HG03439 (cell line): Measurements from ENCODE around the gene MEMO1.
"Not testable (repeated sequence)": the region's sequence is repeated elsewhere in the genome, so short reads cannot be mapped to it uniquely, and the experiment has no call there.

ENCODE experiments used
- ATAC-seq: cut with Tn5 transposase; IDR thresholded peaks from one replicate; pipeline ENCODE4 v1.9.1; 2021; ENCODE audit warnings: mild to moderate bottlenecking, moderate library complexity; ENCODE audit not compliant: unreplicated experiment

Gene MEMO1

DNA sequence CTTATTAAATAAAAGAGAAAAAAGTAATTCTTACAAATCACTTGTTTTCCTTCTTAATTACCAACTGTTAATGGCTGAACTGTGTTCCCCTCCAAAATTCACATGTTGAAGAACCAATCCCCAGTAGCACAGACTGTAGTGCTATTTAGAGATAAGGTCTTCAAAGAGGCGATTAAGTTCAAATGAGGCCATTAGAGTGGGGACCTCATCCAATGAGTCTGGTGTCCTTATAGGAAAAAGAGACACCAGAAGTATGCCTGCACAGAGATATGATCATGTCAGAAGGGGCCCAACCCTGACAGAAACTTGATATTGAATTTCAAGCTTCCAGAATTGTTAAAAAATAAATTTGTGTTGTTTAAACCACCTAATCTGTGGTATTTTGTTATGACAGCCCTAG, 89.8 kb downstream of the MEMO1 start:
- no peak for ATAC-seq

DNA sequence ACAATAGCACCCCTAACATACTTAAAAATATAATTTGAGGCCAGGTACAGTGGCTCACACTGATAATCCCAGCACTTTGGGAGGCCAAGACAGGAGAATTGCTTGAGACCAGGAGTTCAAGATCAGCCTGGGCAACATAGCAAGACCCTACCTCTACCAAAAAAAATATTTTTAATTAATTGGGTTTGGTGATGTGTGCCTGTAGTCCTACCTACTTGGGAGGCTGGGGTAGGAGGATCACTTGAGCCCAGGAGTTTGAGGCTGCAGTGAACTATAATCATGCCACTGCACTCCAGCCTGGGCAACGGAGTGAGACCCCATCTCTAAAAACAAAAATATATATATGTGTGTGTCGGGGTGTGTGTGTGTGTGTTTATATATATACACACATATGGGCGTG, 91.3 kb downstream of the MEMO1 start:
- ATAC-seq, result no peak

DNA sequence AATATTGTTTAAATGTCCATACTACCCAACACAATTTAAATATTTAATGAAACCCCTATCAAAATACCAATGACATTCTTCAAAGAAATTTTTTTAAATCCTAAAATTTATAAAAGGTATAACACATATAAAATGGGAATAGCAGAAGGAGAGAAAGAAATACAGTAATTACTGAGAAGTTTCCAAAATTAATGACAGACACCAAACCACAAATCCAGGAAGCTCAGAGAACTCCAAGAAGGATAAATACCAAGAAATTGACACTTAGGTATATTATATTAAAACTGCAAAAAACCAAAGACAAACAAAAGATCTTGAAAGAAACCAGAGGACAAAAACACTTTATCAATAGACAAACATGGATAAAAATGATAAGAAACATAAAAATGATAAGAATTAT, 101.1 kb downstream of the MEMO1 start:
- ATAC-seq, result no peak

DNA sequence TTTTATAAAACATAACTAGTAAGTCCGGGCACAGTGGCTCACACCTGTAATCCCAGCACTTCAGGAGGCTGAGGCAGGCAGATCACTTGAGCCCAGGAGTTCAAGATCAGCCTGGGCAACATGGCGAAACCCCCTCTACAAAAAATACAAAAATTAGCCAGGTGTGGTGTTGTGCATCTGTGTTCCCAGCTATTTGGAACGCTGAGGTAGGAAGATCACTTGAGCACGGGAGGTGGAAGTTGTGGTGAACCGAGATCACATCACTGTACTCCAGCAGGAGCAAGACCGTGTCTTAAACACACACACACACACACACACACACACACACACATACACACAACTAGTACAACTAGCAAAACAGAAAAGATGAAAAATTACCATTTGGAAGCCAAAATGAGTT, 103.3 kb downstream of the MEMO1 start:
- ATAC-seq, result not testable (repeated sequence)

DNA sequence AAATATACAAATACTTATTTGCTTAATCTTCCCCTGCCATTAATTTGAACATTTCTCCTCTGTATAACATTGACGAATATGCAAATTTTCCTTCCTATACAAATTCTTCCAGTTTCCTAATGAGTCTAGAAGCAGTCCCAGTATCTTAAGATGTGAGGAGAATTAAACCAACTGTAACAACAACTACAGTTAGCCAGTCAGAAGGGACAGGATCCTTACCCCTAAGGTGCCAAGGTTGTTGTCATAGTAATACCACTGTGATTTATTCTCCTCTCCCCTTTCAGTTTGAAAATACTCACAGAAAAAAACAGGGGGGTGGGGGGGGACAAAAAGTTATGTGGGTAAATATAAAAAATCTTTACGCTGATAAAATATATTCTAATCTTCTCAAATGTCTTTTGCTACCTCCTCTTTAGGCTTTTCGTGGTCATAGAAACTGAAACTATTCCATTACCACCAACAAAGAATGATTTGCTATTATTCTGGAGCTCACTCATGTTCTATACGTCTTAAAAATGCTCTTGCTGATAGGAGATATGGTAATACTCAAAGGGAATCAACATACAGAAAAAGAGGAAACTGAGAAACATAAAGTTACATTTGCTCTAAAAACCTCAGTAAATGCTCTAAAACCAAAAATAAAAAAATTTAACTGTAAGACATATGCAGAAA, 107.6 kb downstream of the MEMO1 start:
- no peak for ATAC-seq

DNA sequence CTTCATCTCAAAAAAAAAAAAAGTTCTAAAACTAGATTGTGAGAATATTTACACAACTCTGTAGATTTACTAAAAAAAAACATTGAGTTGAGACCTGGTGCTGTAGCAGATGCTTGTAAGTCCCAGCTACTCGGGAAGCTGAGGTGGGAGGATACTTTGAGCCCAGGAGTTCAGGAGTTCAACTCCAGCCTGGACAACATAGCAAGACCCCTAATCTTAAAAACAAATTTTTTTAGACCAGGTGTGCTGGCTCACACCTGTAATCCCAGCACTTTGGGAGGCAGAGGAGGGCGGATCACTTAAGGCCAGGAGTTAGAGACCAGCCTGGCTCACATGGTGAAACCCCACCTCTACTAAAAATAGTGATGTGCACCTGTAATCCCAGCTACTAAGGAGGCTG, 108.9 kb downstream of the MEMO1 start:
- no peak for ATAC-seq

DNA sequence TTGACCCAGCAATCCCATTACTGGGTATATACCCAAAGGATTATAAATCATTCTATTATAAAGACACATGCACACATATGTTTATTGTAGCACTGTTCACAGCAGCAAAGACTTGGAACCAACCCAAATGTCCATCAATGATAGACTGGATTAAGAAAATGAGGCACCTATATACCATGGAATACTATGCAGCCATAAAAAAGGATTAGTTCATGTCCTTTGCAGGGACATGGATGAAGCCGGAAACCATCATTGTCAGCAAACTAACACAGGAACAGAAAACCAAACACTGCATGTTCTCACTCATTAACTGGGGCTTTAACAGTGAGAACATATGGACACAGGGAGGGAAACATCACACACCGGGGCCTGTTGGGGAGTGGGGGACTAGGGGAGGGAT, 110.7 kb downstream of the MEMO1 start:
- ATAC-seq, result not testable (repeated sequence)

DNA sequence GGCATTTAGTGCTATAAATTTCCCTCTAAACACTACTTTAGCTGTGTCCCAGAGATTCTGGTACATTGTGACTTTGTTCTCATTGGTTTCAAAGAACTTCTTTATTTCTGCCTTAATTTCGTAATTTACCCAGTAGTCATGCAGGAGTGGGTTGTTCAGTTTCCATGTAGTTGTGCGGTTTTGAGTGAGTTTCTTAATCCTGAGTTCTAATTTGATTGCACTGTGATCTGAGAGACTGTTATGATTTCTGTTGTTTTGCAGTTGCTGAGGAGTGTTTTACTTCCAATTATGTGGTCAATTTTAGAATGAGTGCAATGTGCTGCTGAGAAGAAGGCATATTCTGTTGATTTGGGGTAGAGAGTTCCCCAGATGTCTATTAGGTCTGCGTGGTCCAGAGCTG, 112.5 kb downstream of the MEMO1 start:
- ATAC-seq, result not testable (repeated sequence)

DNA sequence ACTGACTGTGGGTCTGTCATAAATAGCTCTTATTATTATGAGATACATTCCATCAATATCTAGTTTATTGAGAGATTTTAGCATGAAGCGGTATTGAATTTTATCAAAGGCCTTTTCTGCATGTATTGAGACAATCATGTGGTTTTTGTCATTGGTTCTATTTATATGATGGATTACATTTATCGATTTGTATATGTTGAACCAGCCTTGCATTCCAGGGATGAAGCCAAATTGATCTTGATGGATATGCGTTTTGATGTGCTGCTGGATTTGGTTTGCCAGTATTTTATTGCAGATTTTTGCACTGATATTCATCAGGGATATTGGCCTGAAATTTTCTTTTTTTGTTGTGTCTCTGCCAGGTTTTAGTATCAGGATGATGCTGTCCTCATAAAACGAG, 113.5 kb downstream of the MEMO1 start:
- ATAC-seq, result not testable (repeated sequence)

DNA sequence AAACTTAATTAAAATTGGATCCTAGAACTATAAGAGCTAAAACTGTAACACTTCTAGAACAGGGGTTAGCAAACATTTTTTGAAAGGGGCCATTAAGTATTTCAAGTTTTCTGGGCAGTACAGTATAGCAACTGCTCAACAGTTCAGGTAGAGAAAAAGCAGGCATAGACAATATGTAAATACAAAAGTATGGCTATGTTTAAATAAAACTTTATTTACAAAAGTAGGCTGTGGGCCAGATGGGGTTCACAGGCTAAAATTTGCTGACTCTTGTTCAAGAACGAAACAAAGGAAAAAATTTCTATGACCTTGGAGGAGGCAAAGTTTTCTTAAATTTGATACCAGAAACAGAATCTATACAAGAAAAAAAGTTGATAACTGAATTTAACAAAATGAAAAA, 114.5 kb downstream of the MEMO1 start:
- no peak for ATAC-seq

DNA sequence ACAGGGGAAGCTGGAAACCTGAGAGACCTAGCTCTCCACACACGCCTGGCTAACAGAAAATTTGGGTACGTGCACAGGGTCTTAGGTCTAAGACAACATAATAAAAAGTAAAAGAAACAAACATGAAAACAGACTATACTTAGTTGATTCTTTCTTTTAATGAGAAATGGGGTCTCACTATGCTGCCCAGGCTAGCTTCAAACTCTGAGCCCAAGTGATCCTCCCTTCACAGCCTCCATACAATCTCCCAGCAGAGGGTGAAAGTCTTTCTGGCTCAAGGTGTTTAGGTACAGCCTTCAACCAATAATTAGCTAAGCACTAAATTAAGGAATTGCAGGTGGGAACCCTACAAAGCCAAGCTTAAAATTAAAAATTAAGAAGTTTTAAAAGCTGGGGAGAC, 116.2 kb downstream of the MEMO1 start:
- no peak for ATAC-seq

DNA sequence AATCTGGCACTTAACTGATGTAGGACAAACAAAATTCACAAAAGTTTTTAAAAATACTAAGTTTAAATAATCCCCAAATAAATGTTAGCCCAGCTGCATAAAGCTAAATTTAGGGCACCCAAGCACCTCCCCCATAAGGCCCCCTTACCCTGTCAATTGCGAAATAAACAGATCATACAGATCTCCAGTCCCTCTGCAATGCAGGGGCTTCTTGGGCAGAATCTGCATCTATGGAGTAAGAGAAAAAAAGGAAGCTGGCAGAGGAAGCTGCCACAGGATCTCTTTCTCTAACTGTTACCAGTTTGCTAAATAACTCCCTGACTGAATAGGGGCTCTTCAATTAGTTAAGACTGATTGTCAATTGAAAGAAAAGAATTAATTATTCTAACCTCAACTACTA, 117.7 kb downstream of the MEMO1 start:
- ATAC-seq, result no peak

DNA sequence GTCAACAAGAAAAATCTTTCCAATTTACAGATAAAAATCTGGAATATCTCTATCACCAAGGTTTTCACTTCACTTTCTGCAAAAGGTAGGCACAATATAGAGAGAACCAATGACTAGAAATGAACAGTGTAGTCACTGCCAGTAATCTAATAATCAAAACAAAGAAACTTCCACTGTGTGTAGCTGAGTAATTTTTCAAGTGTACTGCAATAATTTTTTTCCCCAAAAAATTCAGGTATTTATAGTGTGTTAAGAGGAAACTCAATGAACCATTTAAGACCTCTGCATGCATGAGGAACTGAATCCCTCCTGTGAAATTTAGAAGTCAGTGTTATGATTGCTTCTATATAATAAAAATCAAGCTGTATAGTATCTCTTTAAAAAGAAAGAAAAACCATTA, 121.8 kb downstream of the MEMO1 start:
- no peak for ATAC-seq

DNA sequence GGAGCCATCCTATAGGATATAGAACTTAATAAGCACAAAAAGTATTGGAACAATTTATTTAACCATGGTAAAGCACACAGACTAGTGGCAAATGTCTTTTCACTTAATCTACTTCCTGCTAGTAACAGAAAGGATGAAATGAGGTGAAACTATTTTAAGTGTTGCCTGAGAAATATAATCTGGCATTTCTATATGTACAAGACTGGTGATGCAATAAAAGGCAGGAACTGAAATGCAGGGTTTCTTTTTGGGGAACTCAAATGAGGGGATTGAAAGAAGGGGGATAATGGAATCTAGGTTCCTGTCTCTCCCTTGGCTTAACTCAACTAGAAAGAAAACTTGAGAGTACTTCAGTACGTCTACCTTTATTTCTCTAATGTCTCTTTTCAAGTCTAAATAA, 122.3 kb downstream of the MEMO1 start:
- ATAC-seq, result no peak

DNA sequence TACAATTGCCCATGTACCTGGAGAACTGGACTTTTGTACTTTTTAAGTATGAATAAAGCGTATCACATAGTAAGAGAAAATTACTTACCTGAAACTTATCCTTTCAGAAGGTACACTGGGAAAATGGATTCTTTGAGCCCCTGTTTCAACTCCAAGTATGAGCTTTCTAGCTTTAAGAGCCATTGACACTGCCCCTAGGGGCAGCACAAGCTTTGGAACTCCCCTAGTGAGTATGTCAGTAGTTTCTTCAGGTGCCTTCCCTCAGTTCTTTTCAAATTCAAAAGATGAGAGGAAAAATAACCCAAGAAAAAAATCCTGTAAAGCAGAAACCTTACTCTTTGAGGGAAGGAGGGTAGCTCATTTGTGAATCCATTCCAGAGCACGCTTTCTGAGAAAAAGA, 124.1 kb downstream of the MEMO1 start:
- ATAC-seq, result no peak

DNA sequence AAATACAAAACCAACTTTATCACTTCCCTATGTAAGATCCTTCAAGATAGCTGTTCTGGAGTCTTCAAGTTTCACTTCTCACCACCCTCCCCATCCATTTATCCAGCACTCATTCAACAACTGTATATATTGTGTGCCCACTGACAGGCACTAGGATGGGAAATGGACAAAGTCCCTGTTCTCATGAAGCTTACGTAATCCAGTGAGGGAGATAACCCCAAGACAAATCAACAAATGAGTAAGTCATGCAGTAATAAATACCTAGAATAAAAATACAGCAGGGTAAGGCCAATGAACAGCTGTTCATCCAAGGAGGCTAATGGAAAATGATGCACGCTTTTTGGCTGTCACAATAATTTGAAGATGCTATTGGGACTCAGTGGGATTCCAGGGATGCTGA, 133.8 kb downstream of the MEMO1 start:
- ATAC-seq, result no peak

DNA sequence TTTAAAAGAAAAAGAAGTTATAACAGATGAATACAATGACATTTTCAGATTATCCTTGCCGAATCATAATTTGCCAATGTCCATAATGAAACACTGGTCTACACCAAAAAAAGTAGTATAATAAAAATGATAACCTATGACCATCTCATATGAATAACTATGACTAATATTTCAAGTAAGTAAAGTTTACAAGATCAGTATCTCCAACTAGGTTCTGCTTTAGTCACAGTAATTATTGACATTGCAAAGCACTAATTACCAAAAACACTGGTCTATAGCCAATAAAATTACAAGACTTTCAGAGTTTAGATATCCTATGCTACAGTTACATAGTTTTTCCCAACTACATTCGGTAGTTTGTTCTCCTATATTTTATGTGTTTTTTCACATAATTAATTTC, 136.7 kb downstream of the MEMO1 start:
- no peak for ATAC-seq

DNA sequence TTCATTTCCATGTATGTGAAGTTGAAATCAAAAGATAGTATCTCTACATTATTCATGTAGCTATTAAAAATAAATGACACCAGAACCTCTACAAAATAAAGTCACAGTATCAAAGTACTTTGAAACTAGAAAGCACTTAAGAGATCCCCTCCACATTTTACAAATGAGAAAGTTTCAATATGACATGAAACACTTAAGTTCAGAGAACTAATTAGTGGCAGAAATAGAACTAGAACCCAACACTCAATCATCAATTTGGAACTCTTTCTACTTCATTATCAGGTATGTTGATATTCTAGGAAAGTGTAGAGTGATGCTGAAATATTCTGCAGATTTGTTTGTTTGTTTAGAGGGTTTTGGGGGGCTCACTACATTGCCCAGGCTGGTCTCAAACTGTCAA, 145.6 kb downstream of the MEMO1 start:
- no peak for ATAC-seq

DNA sequence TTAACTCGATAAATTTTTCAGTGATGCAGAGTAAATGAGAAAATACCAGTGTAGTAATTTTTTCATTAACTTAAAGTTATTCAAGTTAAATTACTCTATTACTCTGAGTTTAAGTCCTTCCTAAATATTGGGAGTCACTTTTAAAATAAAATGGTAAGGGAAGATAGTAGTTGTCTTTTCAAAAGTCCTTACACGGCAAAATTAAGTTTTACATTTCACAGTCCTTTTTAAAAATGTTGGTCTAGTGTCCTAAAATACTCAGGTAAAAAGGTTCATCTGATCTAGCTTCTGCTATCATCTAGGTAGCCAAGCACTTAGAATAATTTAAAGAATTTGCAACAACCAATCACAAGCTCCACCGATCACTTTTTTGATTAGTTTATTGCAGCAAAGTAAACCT, 146.9 kb downstream of the MEMO1 start:
- ATAC-seq, result no peak

DNA sequence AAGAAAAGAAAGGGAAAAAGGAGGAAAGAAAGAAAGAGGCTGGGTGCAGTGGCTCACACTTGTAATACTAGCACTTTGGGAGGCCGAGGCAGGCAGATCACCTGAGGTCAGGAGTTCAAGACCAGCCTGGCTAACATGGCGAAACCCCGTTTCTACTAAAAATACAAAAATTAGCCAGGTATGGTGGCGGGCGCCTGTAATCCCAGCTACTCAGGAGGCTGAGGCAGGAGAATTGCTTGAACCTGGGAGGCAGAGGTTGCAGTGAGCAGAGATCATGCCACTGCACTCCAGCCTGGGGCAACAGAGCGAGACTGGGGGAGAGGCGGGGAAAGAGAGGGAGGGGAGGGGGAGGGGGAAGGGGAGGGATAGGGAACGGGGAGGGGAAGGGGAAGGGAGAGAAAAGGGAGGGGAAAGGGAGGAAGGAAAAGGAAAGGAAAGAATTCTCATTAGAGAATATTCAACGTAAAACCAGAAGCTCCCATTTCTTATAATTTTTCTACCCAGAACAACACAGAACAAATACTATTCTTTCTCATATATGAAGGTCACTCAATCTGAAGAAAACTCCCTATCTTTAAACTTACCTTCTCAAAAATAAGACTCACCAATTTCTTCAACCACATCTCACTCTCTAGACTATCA, 147.7 kb downstream of the MEMO1 start:
- ATAC-seq, result not testable (repeated sequence)

DNA sequence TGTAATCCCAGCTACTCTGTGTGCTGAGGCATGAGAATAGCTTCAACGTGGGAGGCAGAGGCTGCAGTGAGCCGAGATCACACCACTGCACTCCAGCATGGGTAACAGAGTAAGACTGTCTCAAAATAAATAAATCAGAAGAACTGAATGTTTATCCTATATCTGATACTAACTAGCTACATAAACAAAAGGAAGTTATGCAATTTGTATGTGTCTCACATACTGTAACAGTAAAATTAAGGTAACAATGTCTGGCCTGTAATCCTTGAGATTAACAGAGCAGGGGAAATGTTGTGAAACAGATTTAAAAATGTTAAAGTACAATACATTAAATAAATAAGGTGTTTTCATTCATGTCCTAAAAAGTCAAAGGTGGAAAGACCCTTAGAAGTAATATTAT, 150.8 kb downstream of the MEMO1 start:
- ATAC-seq, result no peak

DNA sequence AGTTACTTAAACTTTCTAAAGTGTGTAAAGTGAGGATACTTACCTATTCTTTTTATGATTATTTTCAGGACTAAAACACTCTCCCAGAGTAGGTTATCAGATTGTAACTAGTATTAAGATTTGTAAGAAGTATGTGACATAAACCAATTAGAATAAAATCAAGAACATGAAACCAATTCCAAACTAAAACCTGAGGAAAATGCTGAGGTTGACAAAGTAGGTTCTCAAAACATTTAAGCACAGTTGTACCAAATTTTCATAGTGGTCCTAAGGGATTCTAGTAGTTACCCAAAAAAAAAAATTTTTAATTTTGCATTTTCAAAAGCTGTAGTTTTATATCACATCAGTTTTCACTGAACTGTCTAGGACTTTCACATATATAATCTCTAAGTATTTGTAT, 157.3 kb downstream of the MEMO1 start:
- no peak for ATAC-seq

DNA sequence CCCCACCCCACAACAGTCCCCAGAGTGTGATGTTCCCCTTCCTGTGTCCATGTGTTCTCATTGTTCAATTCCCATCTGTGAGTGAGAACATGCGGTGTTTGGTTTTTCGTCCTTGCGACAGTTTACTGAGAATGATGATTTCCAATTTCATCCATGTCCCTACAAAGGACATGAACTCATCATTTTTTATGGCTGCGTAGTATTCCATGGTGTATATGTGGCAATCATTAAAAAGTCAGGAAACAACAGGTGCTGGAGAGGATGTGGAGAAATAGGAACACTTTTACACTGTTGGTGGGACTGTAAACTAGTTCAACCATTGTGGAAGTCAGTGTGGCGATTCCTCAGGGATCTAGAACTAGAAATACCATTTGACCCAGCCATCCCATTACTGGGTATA, 168.7 kb downstream of the MEMO1 start:
- ATAC-seq, result not testable (repeated sequence)
